ENCODE measurements around the gene C9orf153.

The C9orf153 gene

DNA sequence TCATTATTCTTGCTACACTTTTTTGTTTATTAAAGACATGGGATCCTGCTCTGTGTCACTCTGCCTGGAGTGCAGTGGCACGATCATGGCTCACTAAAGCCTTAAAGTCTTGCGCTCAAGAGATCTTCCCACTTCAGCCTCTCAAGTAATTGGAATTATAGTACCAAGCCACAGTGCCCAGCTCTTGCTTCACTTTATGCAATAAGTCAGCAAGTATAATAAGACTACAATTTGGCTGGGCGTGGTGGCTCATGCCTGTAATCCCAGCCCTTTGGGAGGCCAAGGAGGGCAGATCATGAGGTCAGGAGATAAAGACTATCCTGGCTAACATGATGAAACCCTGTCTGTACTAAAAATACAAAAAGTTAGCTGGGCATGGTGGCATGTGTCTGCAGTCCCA lies 5.9 kb downstream of the C9orf153 start:
- H3K4me3 ChIP-seq (replicated peaks; ENCODE audit: low read depth, low read length) = no peak overlapping the region
- TF ChIP-seq, protein P1, sequence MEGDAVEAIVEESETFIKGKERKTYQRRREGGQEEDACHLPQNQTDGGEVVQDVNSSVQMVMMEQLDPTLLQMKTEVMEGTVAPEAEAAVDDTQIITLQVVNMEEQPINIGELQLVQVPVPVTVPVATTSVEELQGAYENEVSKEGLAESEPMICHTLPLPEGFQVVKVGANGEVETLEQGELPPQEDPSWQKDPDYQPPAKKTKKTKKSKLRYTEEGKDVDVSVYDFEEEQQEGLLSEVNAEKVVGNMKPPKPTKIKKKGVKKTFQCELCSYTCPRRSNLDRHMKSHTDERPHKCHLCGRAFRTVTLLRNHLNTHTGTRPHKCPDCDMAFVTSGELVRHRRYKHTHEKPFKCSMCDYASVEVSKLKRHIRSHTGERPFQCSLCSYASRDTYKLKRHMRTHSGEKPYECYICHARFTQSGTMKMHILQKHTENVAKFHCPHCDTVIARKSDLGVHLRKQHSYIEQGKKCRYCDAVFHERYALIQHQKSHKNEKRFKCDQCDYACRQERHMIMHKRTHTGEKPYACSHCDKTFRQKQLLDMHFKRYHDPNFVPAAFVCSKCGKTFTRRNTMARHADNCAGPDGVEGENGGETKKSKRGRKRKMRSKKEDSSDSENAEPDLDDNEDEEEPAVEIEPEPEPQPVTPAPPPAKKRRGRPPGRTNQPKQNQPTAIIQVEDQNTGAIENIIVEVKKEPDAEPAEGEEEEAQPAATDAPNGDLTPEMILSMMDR (IDR thresholded peaks at IDR 0.05; ENCODE audit: low read depth, low read length, missing control alignments) = no peak
- no peak for DNase-seq (ENCODE audit: extremely low read depth, low read depth)

DNA sequence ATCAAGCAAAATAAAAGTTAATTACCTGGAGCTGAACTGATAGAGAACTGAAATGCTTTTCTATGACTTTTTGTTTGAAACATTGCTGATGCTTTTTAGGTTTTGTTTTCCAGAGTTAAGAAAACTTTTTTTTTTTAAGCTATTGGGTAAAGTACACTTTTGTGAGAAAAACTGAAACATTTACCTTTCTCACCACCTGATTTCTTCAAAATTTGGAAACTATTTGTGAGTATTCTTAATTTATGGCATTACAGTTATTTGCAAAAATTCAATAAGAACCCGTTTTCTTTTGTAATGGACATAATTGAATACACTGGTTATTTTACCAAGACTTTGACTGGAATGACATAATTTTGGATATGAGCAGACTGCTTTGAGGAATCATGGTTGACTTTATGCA lies 6.6 kb downstream of the C9orf153 start:
- no peak for DNase-seq (ENCODE audit: extremely low read depth, low read depth)
- TF ChIP-seq, protein P1 (IDR thresholded peaks at IDR 0.05; ENCODE audit: low read depth, low read length, missing control alignments) = no peak
- H3K4me3 ChIP-seq (replicated peaks; ENCODE audit: low read depth, low read length) = no peak overlapping the region

DNA sequence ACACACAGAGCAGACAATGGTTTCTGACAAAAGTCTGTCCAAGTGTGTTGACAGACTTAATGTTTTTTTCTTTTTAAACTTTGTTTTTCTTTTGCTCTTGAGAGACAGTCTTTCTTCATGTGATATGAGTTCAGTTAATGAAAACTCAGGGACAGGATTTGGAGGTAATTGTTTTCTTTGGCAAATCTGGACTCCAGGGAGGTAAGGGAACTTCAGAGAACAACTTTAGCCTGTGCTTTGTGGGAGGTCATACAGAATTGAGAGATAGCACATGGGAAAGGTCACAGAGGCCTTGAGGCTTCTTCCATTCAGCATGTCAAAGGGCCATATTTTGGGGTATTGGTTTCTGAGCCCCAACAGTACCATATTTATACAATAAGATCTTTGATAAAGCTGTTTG lies 9.3 kb downstream of the C9orf153 start:
- no peak for DNase-seq (ENCODE audit: extremely low read depth, low read depth)
- H3K4me3 ChIP-seq (replicated peaks; ENCODE audit: low read depth, low read length) = no peak overlapping the region
- TF ChIP-seq, protein P1 (IDR thresholded peaks at IDR 0.05; ENCODE audit: low read depth, low read length, missing control alignments) = no peak

DNA sequence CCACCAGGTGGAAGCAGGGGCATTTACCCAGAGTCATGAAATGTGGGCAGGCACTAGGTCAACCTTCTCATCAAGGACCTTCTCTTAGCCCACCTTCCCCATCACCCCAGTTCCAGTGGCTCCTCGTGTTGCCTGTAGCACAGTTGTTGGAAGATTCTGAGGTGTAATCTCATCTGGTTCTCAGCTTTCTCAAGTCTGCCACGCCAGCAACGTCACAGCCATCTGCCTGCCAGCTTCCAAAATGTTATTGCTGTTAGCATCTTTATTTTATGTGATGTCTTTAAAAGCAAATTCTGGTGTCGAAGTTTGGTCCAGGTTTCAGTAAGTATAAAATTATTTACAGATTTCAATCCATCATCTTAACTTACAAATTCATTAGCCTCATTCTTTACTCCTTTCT lies 10.7 kb downstream of the C9orf153 start:
- TF ChIP-seq, protein P1 (IDR thresholded peaks at IDR 0.05; ENCODE audit: low read depth, low read length, missing control alignments) = no peak
- DNase-seq (ENCODE audit: extremely low read depth, low read depth) = no peak
- H3K4me3 ChIP-seq (replicated peaks; ENCODE audit: low read depth, low read length) = no peak overlapping the region

DNA sequence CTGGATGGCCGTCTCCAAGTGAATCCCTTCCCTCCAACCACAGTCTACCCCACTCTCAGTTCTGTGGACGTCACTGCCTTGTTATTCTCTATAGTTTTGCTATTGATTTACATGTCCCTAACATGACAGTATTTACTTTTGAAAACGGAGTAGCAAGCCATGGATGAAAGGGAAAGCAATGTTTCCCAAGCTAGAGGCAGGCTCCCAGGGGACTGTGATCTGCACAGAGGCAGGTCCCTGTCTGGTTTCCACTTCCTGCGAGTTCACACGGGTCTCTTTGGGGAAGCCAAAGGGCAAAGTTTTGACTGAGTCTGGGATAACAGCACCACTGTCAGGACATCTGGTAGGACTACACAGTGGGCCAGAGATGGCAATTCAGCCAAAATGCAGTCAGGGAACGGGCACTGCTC lies 12.7 kb downstream of the C9orf153 start:
- no peak for DNase-seq (ENCODE audit: extremely low read depth, low read depth)
- no peak overlapping the region for H3K4me3 ChIP-seq (replicated peaks; ENCODE audit: low read depth, low read length)
- TF ChIP-seq, protein P1 (IDR thresholded peaks at IDR 0.05; ENCODE audit: low read depth, low read length, missing control alignments) = no peak

DNA sequence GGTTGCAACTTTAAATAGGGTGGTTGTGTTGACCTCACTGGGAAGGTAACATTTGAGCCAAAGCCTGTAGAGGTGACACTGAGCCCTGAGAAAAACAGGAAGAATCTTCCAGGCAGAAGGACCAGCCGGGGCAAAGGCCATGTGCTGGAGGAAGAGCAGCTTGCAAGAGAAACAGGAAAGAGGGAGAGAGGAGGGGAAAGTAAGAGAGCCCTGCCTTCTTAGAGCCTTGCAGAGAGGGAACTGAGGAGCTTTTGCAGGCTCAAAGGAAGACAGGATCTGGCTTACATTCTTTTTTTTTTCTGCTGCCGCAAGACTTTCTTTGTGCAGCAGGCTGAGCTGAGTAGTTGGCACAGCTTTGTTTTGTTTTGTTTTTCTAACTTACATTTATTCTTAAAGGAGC lies 17.4 kb downstream of the C9orf153 start:
- no peak overlapping the region for H3K4me3 ChIP-seq (replicated peaks; ENCODE audit: low read depth, low read length)
- no peak for DNase-seq (ENCODE audit: extremely low read depth, low read depth)
- TF ChIP-seq, protein P1 (IDR thresholded peaks at IDR 0.05; ENCODE audit: low read depth, low read length, missing control alignments) = no peak

DNA sequence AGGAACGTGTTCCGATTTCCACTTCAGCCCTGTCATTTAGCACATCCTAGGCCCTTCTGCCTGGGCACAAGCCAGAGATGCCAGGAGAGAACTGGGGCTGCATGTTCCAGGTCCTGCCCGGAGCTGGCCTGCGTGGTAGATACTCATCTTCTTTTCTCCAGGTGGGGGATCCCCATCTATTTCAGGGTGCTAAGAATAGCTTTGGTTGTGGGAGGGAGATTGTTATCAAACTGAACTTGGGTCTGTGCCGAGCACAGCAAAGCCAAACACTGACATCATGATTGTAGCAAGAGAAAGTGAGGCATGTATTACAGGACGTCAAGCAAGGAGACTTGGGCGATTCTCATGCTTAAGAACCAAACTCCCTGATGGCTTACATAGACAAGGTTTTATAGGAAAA lies 18.2 kb downstream of the C9orf153 start:
- no peak overlapping the region for H3K4me3 ChIP-seq (replicated peaks; ENCODE audit: low read depth, low read length)
- no peak for DNase-seq (ENCODE audit: extremely low read depth, low read depth)
- TF ChIP-seq, protein P1 (IDR thresholded peaks at IDR 0.05; ENCODE audit: low read depth, low read length, missing control alignments) = no peak

Data from HFF-Myc (cell line).